Mesothelial cell of epicardium (in vitro differentiated cells): ENCODE measurements around the gene ACTA1. TPM values are rescaled to one million over a fixed set of nuclear protein-coding genes. Genes with fewer than 3 reads are reported as not detected.
"Not testable (repeated sequence)": the region's sequence is repeated elsewhere in the genome, so short reads cannot be mapped to it uniquely, and the experiment has no call there.

ENCODE experiments used
- DNase-seq, 2 experiments: peaks; one replicate each; pipeline ENCODE4 v3.0.0; 2021; ENCODE audit warnings: low spot score in 2 of 2; ENCODE audit not compliant: unreplicated experiment in 2 of 2
- H3K27ac Mint-ChIP-seq: 2 replicates; pipeline ENCODE4 v1.8.0; 2021; ENCODE audit warnings: mixed read lengths
- H3K27me3 Mint-ChIP-seq: 2 replicates; pipeline ENCODE4 v1.8.0; 2021; ENCODE audit warnings: low read depth, mixed read lengths
- H3K36me3 Mint-ChIP-seq: 2 replicates; pipeline ENCODE4 v1.8.0; 2021; ENCODE audit warnings: mixed read lengths
- H3K4me1 Mint-ChIP-seq: 2 replicates; pipeline ENCODE4 v1.8.0; 2021; ENCODE audit warnings: mixed read lengths
- H3K4me3 Mint-ChIP-seq: 2 replicates; pipeline ENCODE4 v1.8.0; 2021; ENCODE audit warnings: mild to moderate bottlenecking, moderate library complexity, mixed read lengths
- H3K9me3 Mint-ChIP-seq: 2 replicates; pipeline ENCODE4 v1.8.0; 2021; ENCODE audit warnings: mixed read lengths
- CTCF ChIP-seq: fragments of 200-600 bp; sonication (generic); IDR thresholded peaks from one replicate; pipeline ENCODE4 v1.5.0; 2021; ENCODE audit warnings: antibody characterized with exemption; ENCODE audit not compliant: unreplicated experiment
- total RNA-seq: library from RNA; stranded (reverse); gene quantifications from 3 replicates; pipeline ENCODE4 v1.2.1, GENCODE V29; 2021

The ACTA1 gene
- total RNA-seq, 1 donor from 2014 or later: 3.6 TPM

DNA sequence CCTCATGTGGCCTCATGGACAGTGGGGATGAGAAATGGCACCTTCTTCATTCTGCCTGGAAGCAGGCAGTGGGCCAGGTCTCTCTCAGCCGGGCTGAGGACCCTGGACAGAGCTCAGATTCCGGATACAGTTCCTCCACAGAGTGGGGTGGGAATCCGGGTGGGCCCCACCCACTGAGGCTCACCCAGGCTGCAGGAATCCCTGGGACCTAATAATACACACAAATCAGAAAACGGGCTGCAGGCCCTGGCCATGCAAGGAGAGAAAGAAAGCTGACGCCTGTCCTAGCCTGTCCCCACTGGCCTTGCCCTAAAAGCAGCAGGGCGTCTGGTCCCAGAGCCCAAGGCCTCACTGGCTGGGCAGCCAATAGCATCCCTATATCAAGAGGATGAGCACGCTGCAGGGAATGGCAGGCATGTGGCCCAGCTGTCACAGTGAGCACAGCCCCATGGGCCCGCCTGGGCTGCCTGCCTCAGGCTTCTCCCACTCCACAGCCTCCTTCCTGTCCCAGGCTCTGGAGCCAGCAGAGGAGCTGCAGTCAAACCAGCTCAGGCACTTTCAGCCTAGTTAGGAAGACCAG lies 25.3 kb downstream of the ACTA1 start:
- H3K4me1 Mint-ChIP-seq: peaks cover 30% of the 10 kb centered on the region
- TF ChIP-seq CTCF: no peak
- H3K9me3 Mint-ChIP-seq: no peaks in the 10 kb centered on the region
- DNase-seq: no peak
- peaks cover 64% of the 10 kb centered on the region for H3K27me3 Mint-ChIP-seq
- no peaks in the 10 kb centered on the region for H3K36me3 Mint-ChIP-seq
- no peak overlapping the region for H3K4me3 Mint-ChIP-seq
- H3K27ac Mint-ChIP-seq: no peak overlapping the region

- TF ChIP-seq CTCF: no peak
- H3K27me3 Mint-ChIP-seq: peaks cover 73% of the 10 kb centered on the region
- no peaks in the 10 kb centered on the region for H3K9me3 Mint-ChIP-seq
- no peak for DNase-seq
- no peak overlapping the region for H3K27ac Mint-ChIP-seq
- H3K36me3 Mint-ChIP-seq: no peaks in the 10 kb centered on the region
- H3K4me1 Mint-ChIP-seq: peaks cover 28% of the 10 kb centered on the region
- peak overlapping the region; percentile 58 for H3K4me3 Mint-ChIP-seq
Observed at GRCh38 chr1:229407206-229408026, 26.5 kb downstream of the ACTA1 start.

DNA sequence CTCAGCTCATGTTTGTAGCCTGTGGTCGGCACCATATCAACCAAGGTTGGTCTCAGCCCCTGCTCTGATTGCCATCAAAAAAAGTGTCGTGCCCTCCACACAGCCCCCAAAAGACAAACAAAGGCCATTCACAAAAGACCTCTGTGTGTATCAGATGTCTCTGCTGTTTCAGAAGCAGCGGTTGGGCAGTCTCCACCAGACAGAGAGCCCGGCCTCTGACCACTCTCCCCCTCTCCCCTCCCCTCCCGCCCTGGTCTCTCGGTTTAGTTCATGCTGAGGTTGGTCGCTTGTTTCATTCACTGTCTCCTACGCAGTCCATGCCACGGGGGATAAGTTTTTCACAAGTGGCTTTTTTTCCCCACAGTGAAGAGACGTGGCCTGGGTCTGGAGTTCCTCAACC lies 27.1 kb downstream of the ACTA1 start:
- Mint-ChIP-seq H3K36me3 (no peaks in the 10 kb centered on the region), H3K4me3 (peak overlapping the region; percentile 58), H3K4me1 (peaks cover 28% of the 10 kb centered on the region), H3K27me3 (peaks cover 75% of the 10 kb centered on the region), H3K27ac (no peak overlapping the region), H3K9me3 (no peaks in the 10 kb centered on the region)
- no peak for TF ChIP-seq CTCF
- DNase-seq: no peak

- no peaks in the 10 kb centered on the region for H3K9me3 Mint-ChIP-seq
- H3K27me3 Mint-ChIP-seq: peaks cover 78% of the 10 kb centered on the region
- no peak overlapping the region for H3K4me3 Mint-ChIP-seq
- H3K36me3 Mint-ChIP-seq: no peaks in the 10 kb centered on the region
- no peak for DNase-seq
- peaks cover 13% of the 10 kb centered on the region for H3K4me1 Mint-ChIP-seq
- H3K27ac Mint-ChIP-seq: no peak overlapping the region
- TF ChIP-seq CTCF: peak; percentile 38
Observed at GRCh38 chr1:229403573-229403972, 30.3 kb downstream of the ACTA1 start.

GRCh38 chr1:229402993-229403392 lies 30.9 kb downstream of the ACTA1 start:
- Mint-ChIP-seq H3K27ac (no peak overlapping the region), H3K4me3 (no peak overlapping the region), H3K9me3 (no peaks in the 10 kb centered on the region), H3K27me3 (peaks cover 74% of the 10 kb centered on the region), H3K36me3 (no peaks in the 10 kb centered on the region), H3K4me1 (peaks cover 8% of the 10 kb centered on the region)
- no peak for DNase-seq
- no peak for TF ChIP-seq CTCF

GRCh38 chr1:229402329-229402728 lies 31.6 kb downstream of the ACTA1 start:
- not testable (repeated sequence) for DNase-seq, H3K9me3 Mint-ChIP-seq, H3K4me3 Mint-ChIP-seq, H3K36me3 Mint-ChIP-seq, H3K4me1 Mint-ChIP-seq, H3K27ac Mint-ChIP-seq
- peaks cover 70% of the 10 kb centered on the region for H3K27me3 Mint-ChIP-seq
